Activated B cell treated with CpG ODN at 0.5 μM for 24 hours (primary cell): ENCODE measurements around the gene TEX13D. TPM values are rescaled to one million over a fixed set of nuclear protein-coding genes. Genes with fewer than 3 reads are reported as not detected.
"Not testable (repeated sequence)": the region's sequence is repeated elsewhere in the genome, so short reads cannot be mapped to it uniquely, and the experiment has no call there.

Experiments used
- ATAC-seq: fragments of 200-7000 bp; cut with Tn5 transposase; one replicate; pipeline ENCODE4 v1.10.0; 2021; ENCODE audit warnings: low read depth, mild to moderate bottlenecking, moderate library complexity
- CTCF ChIA-PET: fragments of 350-600 bp; sonication (Branson Sonifier 250); formaldehyde crosslinking; loops from one replicate; lab custom pipeline; 2021; ENCODE audit warnings: antibody characterized with exemption; lab: Charles Lee
- POLR2A ChIA-PET: fragments of 350-600 bp; sonication (Branson Sonifier 250); formaldehyde crosslinking; loops from one replicate; lab custom pipeline; 2021; ENCODE audit warnings: antibody characterized with exemption; lab: Charles Lee
- DNase-seq: peaks from one replicate; pipeline ENCODE4 v3.0.0; 2022
- H3K27ac Mint-ChIP-seq: one replicate; pipeline ENCODE4 v1.8.0; 2020; ENCODE audit warnings: mixed read lengths
- H3K27me3 Mint-ChIP-seq: one replicate; pipeline ENCODE4 v1.8.0; 2021; ENCODE audit warnings: mixed read lengths
- H3K36me3 Mint-ChIP-seq: one replicate; pipeline ENCODE4 v1.8.0; 2021; ENCODE audit warnings: low read depth, mixed read lengths
- H3K4me1 Mint-ChIP-seq: one replicate; pipeline ENCODE4 v1.8.0; 2021; ENCODE audit warnings: mixed read lengths
- H3K4me3 Mint-ChIP-seq: one replicate; pipeline ENCODE4 v1.8.0; 2020; ENCODE audit warnings: mild to moderate bottlenecking, mixed read lengths
- H3K9me3 Mint-ChIP-seq: one replicate; pipeline ENCODE4 v1.8.0; 2020; ENCODE audit warnings: mixed read lengths
- CTCF ChIP-seq: fragments of 200-600 bp; IDR thresholded peaks from one replicate; pipeline ENCODE4 v1.8.0; 2022; ENCODE audit warnings: antibody characterized with exemption, mild to moderate bottlenecking
- intact Hi-C: fragments of 100-400 bp; cut with micrococcal nuclease; formaldehyde crosslinking; loops from one replicate; pipeline ENCODE4 v1.15.1; 2024
- total RNA-seq: library from RNA; stranded (reverse); gene quantifications from 2 replicates; pipeline ENCODE4 v1.2.3, GENCODE V29; 2022

Gene TEX13D
- not detected in 2 replicates for total RNA-seq

GRCh38 chrX:124332481-124333424, at the start of gene TEX13D:
Gene TEX13D (plus strand): TSS chrX:124332660. CDS start chrX:124332918, 258 bp downstream.
- ChIA-PET CTCF (no interaction called here), POLR2A (no interaction called here)
- no peaks in the 10 kb centered on the region for H3K27me3 Mint-ChIP-seq
- TF ChIP-seq CTCF, result no peak
- H3K4me1 Mint-ChIP-seq, result peaks cover 5% of the 10 kb centered on the region
- no peak within 1 kb of the TSS for H3K4me3 Mint-ChIP-seq
- no peak for ATAC-seq
- intact Hi-C loops, result no loop called here
- no peak for DNase-seq
- no peaks in the 10 kb centered on the region for H3K36me3 Mint-ChIP-seq
- H3K9me3 Mint-ChIP-seq, result no peaks in the 10 kb centered on the region
- no peak within 1 kb of the TSS for H3K27ac Mint-ChIP-seq

GRCh38 chrX:124289443-124289842, 43.0 kb upstream of the TEX13D start:
- TF ChIP-seq CTCF, result no peak
- intact Hi-C loops, result no loop called here
- CTCF ChIA-PET, result no interaction called here
- Mint-ChIP-seq H3K27ac (no peak overlapping the region), H3K36me3 (no peaks in the 10 kb centered on the region), H3K9me3 (no peaks in the 10 kb centered on the region), H3K4me1 (no peaks in the 10 kb centered on the region), H3K4me3 (no peak overlapping the region), H3K27me3 (no peaks in the 10 kb centered on the region)
- ATAC-seq, result no peak
- DNase-seq, result no peak
- POLR2A ChIA-PET, result no interaction called here

- Mint-ChIP-seq H3K4me3 (no peak overlapping the region), H3K9me3 (no peaks in the 10 kb centered on the region), H3K36me3 (no peaks in the 10 kb centered on the region), H3K4me1 (no peaks in the 10 kb centered on the region), H3K27me3 (peaks cover 1% of the 10 kb centered on the region), H3K27ac (no peak overlapping the region)
- ATAC-seq (no peak), DNase-seq (no peak)
- POLR2A ChIA-PET, result no interaction called here
- CTCF ChIA-PET, result no interaction called here
- intact Hi-C loops, result no loop called here
- no peak for TF ChIP-seq CTCF
Measured at GRCh38 chrX:124293810-124294209, 38.6 kb upstream of the TEX13D start.

- H3K4me1 Mint-ChIP-seq, ATAC-seq, DNase-seq, intact Hi-C loops, H3K4me3 Mint-ChIP-seq, H3K36me3 Mint-ChIP-seq, CTCF ChIA-PET, H3K9me3 Mint-ChIP-seq, H3K27me3 Mint-ChIP-seq, POLR2A ChIA-PET, H3K27ac Mint-ChIP-seq: not testable (repeated sequence)
Measured at GRCh38 chrX:124299323-124299722, 33.1 kb upstream of the TEX13D start.

- intact Hi-C loops, result no loop called here
- ATAC-seq (no peak), DNase-seq (no peak)
- POLR2A ChIA-PET, result no interaction called here
- CTCF ChIA-PET, result no interaction called here
- no peak overlapping the region for H3K4me3 Mint-ChIP-seq
- H3K4me1 Mint-ChIP-seq, result no peaks in the 10 kb centered on the region
- TF ChIP-seq CTCF, result no peak
- no peak overlapping the region for H3K27ac Mint-ChIP-seq
- H3K36me3 Mint-ChIP-seq, result no peaks in the 10 kb centered on the region
- peaks cover 6% of the 10 kb centered on the region for H3K27me3 Mint-ChIP-seq
- no peaks in the 10 kb centered on the region for H3K9me3 Mint-ChIP-seq
Measured at GRCh38 chrX:124300405-124300804, 32.1 kb upstream of the TEX13D start.
